Muscle of arm (tissue), 12 donors: Measurements from ENCODE around the gene BCL2L13. TPM values are rescaled to one million over a fixed set of nuclear protein-coding genes. Genes with fewer than 3 reads are reported as not detected.
"Not testable (repeated sequence)": the region's sequence is repeated elsewhere in the genome, so short reads cannot be mapped to it uniquely, and the experiment has no call there.

Source experiments
- DNase-seq: peaks from one replicate; pipeline ENCODE4 v3.0.0-alpha.2; 2013
- polyA plus RNA-seq, 12 donors: library from polyadenylated mRNA; unstranded; fragments of 120-200 nt; gene quantifications; one replicate each; pipeline ENCODE4 v1.2.1, GENCODE V29; 2013; ENCODE audit not compliant: insufficient read length in 12 of 12

BCL2L13 gene
- polyA plus RNA-seq, 12 donors = 36.9 to 58.3 (median 46.3) TPM; not detected in 1

- no peak for DNase-seq
These were observed 114.9 kb downstream of the BCL2L13 start for GRCh38 chr22:17753401-17753989.

- no peak for DNase-seq
These were observed 115.8 kb downstream of the BCL2L13 start for GRCh38 chr22:17754233-17754925.

- no peak for DNase-seq
These were observed 122.6 kb downstream of the BCL2L13 start for GRCh38 chr22:17761138-17761488.

- DNase-seq = not testable (repeated sequence)
These were observed 124.9 kb downstream of the BCL2L13 start for GRCh38 chr22:17763442-17763841.

- no peak for DNase-seq
These were observed 125.5 kb downstream of the BCL2L13 start for GRCh38 chr22:17764036-17764435.

- DNase-seq = not testable (repeated sequence)
These were observed 126.3 kb downstream of the BCL2L13 start for GRCh38 chr22:17764852-17765251.

- no peak for DNase-seq
These were observed 128.9 kb downstream of the BCL2L13 start for GRCh38 chr22:17767233-17768065.

- DNase-seq = no peak
These were observed 130.6 kb downstream of the BCL2L13 start for GRCh38 chr22:17769013-17769715.

GRCh38 chr22:17769716-17770082, 131.1 kb downstream of the BCL2L13 start:
- DNase-seq = no peak

- DNase-seq = no peak
These were observed 131.9 kb downstream of the BCL2L13 start for GRCh38 chr22:17770180-17771077.

GRCh38 chr22:17772249-17772957, 133.8 kb downstream of the BCL2L13 start:
- no peak for DNase-seq

GRCh38 chr22:17772958-17773605, 134.5 kb downstream of the BCL2L13 start:
- DNase-seq = no peak

GRCh38 chr22:17773606-17774205, 135.1 kb downstream of the BCL2L13 start:
- DNase-seq = no peak

- no peak for DNase-seq
These were observed 135.8 kb downstream of the BCL2L13 start, which contains the start of gene BID for GRCh38 chr22:17774206-17774925. TSS of gene BID (minus strand) at chr22:17774469. CDS start at chr22:17750116, 24,353 bp downstream.

- no peak for DNase-seq
These were observed 136.5 kb downstream of the BCL2L13 start for GRCh38 chr22:17774926-17775685.

GRCh38 chr22:17775781-17776465, 137.4 kb downstream of the BCL2L13 start:
- no peak for DNase-seq

GRCh38 chr22:17777005-17777716, 138.6 kb downstream of the BCL2L13 start:
- DNase-seq = no peak
